H1 (cell line): Measurements from ENCODE around the gene PAPOLA. TPM values are rescaled to one million over a fixed set of nuclear protein-coding genes. Genes with fewer than 3 reads are reported as not detected.

ENCODE experiments used
- BCL11A ChIP-seq, 2 experiments: IDR thresholded peaks; one replicate each; pipeline ENCODE4 v1.6.1; 2011; ENCODE audit warnings: low read depth in 2 of 2, low read length in 2 of 2, mild to moderate bottlenecking in 2 of 2
- RBBP5 ChIP-seq: IDR thresholded peaks from 2 replicates; pipeline ENCODE4 v1.7.1; 2012; ENCODE audit warnings: low read depth, mild to moderate bottlenecking, inconsistent platforms, low read length, moderate library complexity, borderline replicate concordance
- polyA plus RNA-seq, 7 experiments: library from polyadenylated mRNA; depleted of rRNA in 3 of 7; stranded (reverse) in 5 of 7; unstranded in 2 of 7; fragments of >200 nt in 5 of 7; fragments of 200-250 nt in 2 of 7; gene quantifications; 1 replicate in 5 of 7; 2 replicates in 1 of 7; 4 replicates in 1 of 7; pipeline versions ENCODE4 v1.2.1 to v1.2.3, GENCODE V29; 2011 to 2013; ENCODE audit warnings: missing spikeins in 2 of 7, mixed read lengths in 2 of 7
- total RNA-seq: library from RNA; stranded (reverse); fragmentation: NEBNext Ultra II Directional; extraction: Animal tissue kit (Norgen Biotek cat#: 25700); gene quantifications from 2 replicates; pipeline ENCODE4 v1.2.1, GENCODE V29; 2021

PAPOLA gene
- total and polyA plus RNA-seq, 2 of the 8 experiments (the other 6 are each of a cell fraction or from before 2014, with no cell fraction given) = 163 to 239 TPM

DNA sequence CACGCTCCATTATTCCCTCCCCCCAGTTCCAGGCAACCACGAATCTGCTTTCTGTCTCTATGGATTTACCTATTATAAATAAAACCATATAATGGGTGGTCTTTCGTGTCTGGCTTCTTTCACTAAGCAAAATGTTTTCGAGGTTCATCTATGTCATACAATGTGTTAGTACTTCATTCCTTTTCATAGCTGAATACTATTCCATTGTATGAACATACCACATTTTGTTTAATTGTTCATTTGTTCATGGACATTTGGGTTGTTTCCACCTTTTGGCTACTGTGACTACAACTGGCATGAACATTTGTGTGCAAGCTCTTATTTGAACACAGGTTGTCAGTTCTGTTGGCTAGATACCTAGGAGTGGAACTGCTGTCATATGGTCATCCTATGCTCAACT, 12.9 kb upstream of the PAPOLA start (continued):
- TF ChIP-seq RBBP5 (no peak), BCL11A (IDR thresholded peaks at IDR 0.05; ENCODE audit: low read depth in 2 of 2, low read length in 2 of 2) (no peak)
